IMR-90 (cell line): ENCODE measurements around the gene C1orf116. TPM values are rescaled to one million over a fixed set of nuclear protein-coding genes. Genes with fewer than 3 reads are reported as not detected.

ENCODE experiments used
- ATAC-seq: fragments of 200-7000 bp; cut with Tn5 transposase; 2 replicates; pipeline ENCODE4 v1.9.1; 2020; ENCODE audit warnings: low read depth, mild to moderate bottlenecking, moderate library complexity
- BruUV-seq: library from RNA; stranded (reverse); fragments of 400-500 nt; replicated peaks from 2 replicates; lab custom pipeline; 2021; lab: Mats Ljungman, UMichigan
- CTCF ChIA-PET: fragments of 300-600 bp; formaldehyde crosslinking; extraction: SDS; loops from one replicate; lab custom pipeline; 2021; ENCODE audit warnings: antibody characterized with exemption; lab: Yijun Ruan, JAX
- POLR2A ChIA-PET: fragments of 300-600 bp; sonication (Branson Sonifier 250); formaldehyde crosslinking; loops from one replicate; lab custom pipeline; 2022; ENCODE audit warnings: antibody characterized with exemption; ENCODE audit not compliant: unreplicated experiment; lab: Charles Lee
- DNase-seq: peaks from one replicate; pipeline ENCODE4 v3.0.0; 2013
- H2AFZ ChIP-seq: replicated peaks from 2 replicates; pipeline ENCODE3; 2013; ENCODE audit warnings: low read length, mild to moderate bottlenecking; ENCODE audit not compliant: poor library complexity
- H2AK5ac ChIP-seq: 2 replicates; pipeline ENCODE4 v1.6.1; 2013; ENCODE audit warnings: low read depth, low read length, inconsistent platforms
- H2AK9ac ChIP-seq: replicated peaks from 2 replicates; pipeline ENCODE3; 2013; ENCODE audit warnings: mild to moderate bottlenecking, low read depth, low read length, moderate library complexity; ENCODE audit not compliant: poor library complexity
- H2BK120ac ChIP-seq: 2 replicates; pipeline ENCODE4 v1.6.1; 2013; ENCODE audit warnings: low read depth, low read length, inconsistent platforms
- H2BK15ac ChIP-seq: 3 replicates; pipeline ENCODE4 v1.6.1; 2013; ENCODE audit warnings: low read depth, low read length, inconsistent platforms
- H2BK20ac ChIP-seq: 2 replicates; pipeline ENCODE4 v1.6.1; 2013; ENCODE audit warnings: low read depth, mild to moderate bottlenecking, inconsistent platforms, low read length, moderate library complexity
- H2BK5ac ChIP-seq: 2 replicates; pipeline ENCODE4 v1.6.1; 2013; ENCODE audit warnings: mild to moderate bottlenecking, low read depth, low read length, inconsistent platforms; ENCODE audit not compliant: poor library complexity, severe bottlenecking
- H3K14ac ChIP-seq: replicated peaks from 2 replicates; pipeline ENCODE4 v1.6.1; 2013; ENCODE audit warnings: low read depth, low read length, inconsistent platforms
- H3K18ac ChIP-seq: 2 replicates; pipeline ENCODE4 v1.6.1; 2013; ENCODE audit warnings: low read depth, low read length, control low read depth
- H3K23ac ChIP-seq: 2 replicates; pipeline ENCODE4 v1.6.1; 2013; ENCODE audit warnings: low read depth, low read length, inconsistent platforms
- H3K27ac ChIP-seq: 2 replicates; pipeline ENCODE4 v1.5.1; 2013; ENCODE audit warnings: mild to moderate bottlenecking, control low read depth, low read length; ENCODE audit not compliant: insufficient read depth
- H3K27me3 ChIP-seq: 2 replicates; pipeline ENCODE4 v1.6.1; 2013; ENCODE audit warnings: low read length; ENCODE audit not compliant: control insufficient read depth, insufficient read depth
- H3K36me3 ChIP-seq: 2 replicates; pipeline ENCODE4 v1.6.1; 2013; ENCODE audit warnings: low read length, mixed read lengths; ENCODE audit not compliant: control insufficient read depth, insufficient read depth
- H3K4ac ChIP-seq: 2 replicates; pipeline ENCODE4 v1.6.1; 2013; ENCODE audit warnings: low read depth, low read length, inconsistent platforms
- H3K4me1 ChIP-seq: 2 replicates; pipeline ENCODE4 v1.6.1; 2013; ENCODE audit warnings: low read length, mixed read lengths; ENCODE audit not compliant: control insufficient read depth, insufficient read depth
- H3K4me2 ChIP-seq: 2 replicates; pipeline ENCODE4 v1.6.1; 2013; ENCODE audit warnings: low read depth, mild to moderate bottlenecking, control low read depth, low read length, moderate library complexity
- H3K4me3 ChIP-seq: 2 replicates; pipeline ENCODE4 v1.5.1; 2013; ENCODE audit warnings: low read depth, mild to moderate bottlenecking, control low read depth, low read length, moderate library complexity; ENCODE audit not compliant: insufficient read depth
- H3K56ac ChIP-seq: 2 replicates; pipeline ENCODE4 v1.6.1; 2013; ENCODE audit warnings: low read length, inconsistent platforms; ENCODE audit not compliant: insufficient read depth; ENCODE audit errors: extremely low read depth
- H3K79me1 ChIP-seq, 2 experiments: 2 replicates each; pipeline ENCODE4 v1.6.1; 2013; ENCODE audit warnings: low read length in 2 of 2, inconsistent platforms in 1 of 2, low read depth in 1 of 2
- H3K9ac ChIP-seq: 2 replicates; pipeline ENCODE4 v1.6.1; 2013; ENCODE audit warnings: low read depth, low read length, control low read depth
- H3K9me1 ChIP-seq: 2 replicates; pipeline ENCODE4 v1.6.1; 2013; ENCODE audit warnings: low read length, inconsistent platforms; ENCODE audit not compliant: insufficient read depth
- H3K9me3 ChIP-seq: 2 replicates; pipeline ENCODE4 v1.6.1; 2013; ENCODE audit warnings: low read length; ENCODE audit not compliant: control insufficient read depth, insufficient read depth
- H4K20me1 ChIP-seq: 2 replicates; pipeline ENCODE4 v1.6.1; 2013; ENCODE audit warnings: low read length, inconsistent platforms; ENCODE audit not compliant: insufficient read depth
- H4K5ac ChIP-seq: 2 replicates; pipeline ENCODE4 v1.6.1; 2013; ENCODE audit warnings: mild to moderate bottlenecking, low read depth, low read length, control low read depth
- H4K8ac ChIP-seq, 2 experiments: 2 replicates each; pipeline ENCODE4 v1.6.1; 2013; ENCODE audit warnings: low read depth in 2 of 2, low read length in 2 of 2, control low read depth in 1 of 2, inconsistent platforms in 1 of 2
- H4K91ac ChIP-seq: 2 replicates; pipeline ENCODE4 v1.6.1; 2013; ENCODE audit warnings: low read depth, low read length, inconsistent platforms; ENCODE audit not compliant: insufficient read depth
- BHLHE40 ChIP-seq: fragments of 150-350 bp; IDR thresholded peaks from 2 replicates; pipeline ENCODE4 v1.6.1; 2016; ENCODE audit warnings: mild to moderate bottlenecking, low read depth, low read length
- CHD1 ChIP-seq: IDR thresholded peaks from 2 replicates; pipeline ENCODE4 v1.6.1; 2012; ENCODE audit warnings: low read depth, low read length, improper control_type of control experiment
- CTCF ChIP-seq: conservative IDR thresholded peaks from 2 replicates; pipeline ENCODE4 v1.5.1; 2012; ENCODE audit warnings: mild to moderate bottlenecking, low read depth, low read length, improper control_type of control experiment
- MAZ ChIP-seq: IDR thresholded peaks from 2 replicates; pipeline ENCODE4 v1.6.1; 2012; ENCODE audit warnings: low read depth, mild to moderate bottlenecking, low read length, improper control_type of control experiment, moderate library complexity, borderline replicate concordance
- MXI1 ChIP-seq: IDR thresholded peaks from 2 replicates; pipeline ENCODE4 v1.6.1; 2012; ENCODE audit warnings: low read depth, mild to moderate bottlenecking, low read length, moderate library complexity, borderline replicate concordance
- NFE2L2 ChIP-seq: fragments of 150-350 bp; IDR thresholded peaks from 2 replicates; pipeline ENCODE4 v1.6.1; 2016; ENCODE audit warnings: low read depth, mild to moderate bottlenecking, low read length
- POLR2A ChIP-seq: IDR thresholded peaks from 2 replicates; pipeline ENCODE4 v1.6.1; 2012; ENCODE audit warnings: mild to moderate bottlenecking, low read depth, low read length
- RFX5 ChIP-seq: IDR thresholded peaks from 2 replicates; pipeline ENCODE4 v1.8.0; 2012; ENCODE audit warnings: low read depth, mild to moderate bottlenecking, low read length, moderate library complexity
- USF2 ChIP-seq: fragments of 150-350 bp; IDR thresholded peaks from 2 replicates; pipeline ENCODE4 v1.6.1; 2017; ENCODE audit warnings: mild to moderate bottlenecking, antibody characterized with exemption, low read length, low read depth
- WGBS, 2 experiments: methylation state at CpG; one replicate each; pipeline versions ENCODE4 v1.1.5 to v1.1.7; 2013; ENCODE audit warnings: missing lambda C conversion rate in 2 of 2; ENCODE audit not compliant: insufficient read length in 1 of 2; ENCODE audit errors: extremely low coverage in 2 of 2; 5-methylcytosine and 5-hydroxymethylcytosine counted together
- dilution Hi-C: fragments of 300-500 bp; cut with HindIII; formaldehyde crosslinking; loops from one replicate; pipeline ENCODE4 v1.14.3; 2018; ENCODE audit warnings: low sequenced_read_pairs; ENCODE audit not compliant: unreplicated experiment
- in situ Hi-C: fragments of 300-500 bp; cut with MboI; formaldehyde crosslinking; loops from 3 replicates; pipeline ENCODE4 v1.14.3; 2019; ENCODE audit warnings: low sequenced_read_pairs, inconsistent platforms, mixed read lengths
- intact Hi-C: fragments of 100-400 bp; cut with micrococcal nuclease; formaldehyde crosslinking; loops from 2 replicates; pipeline ENCODE4 v1.10.0; 2022
- polyA plus RNA-seq, 3 experiments: library from polyadenylated mRNA; depleted of rRNA; stranded (reverse); fragments of >200 nt; gene quantifications; 2 replicates each; pipeline ENCODE4 v1.2.3, GENCODE V29; 2012; ENCODE audit warnings: low replicate concordance in 1 of 3
- total RNA-seq: library from RNA; depleted of rRNA; stranded (reverse); fragments of >200 nt; gene quantifications from 2 replicates; pipeline ENCODE4 v1.2.3, GENCODE V29; 2012

The C1orf116 gene
- total and polyA plus RNA-seq, 2 of the 4 experiments (the other 2 are of a cell fraction), result under 0.01 to 0.03 TPM

GRCh38 chr1:207052911-207053769 lies 20.6 kb upstream of the C1orf116 start, which contains the start of gene PFKFB2:
PFKFB2 (plus strand) TSS chr1:207053275; CDS start chr1:207054718, 1,443 bp downstream.
- Histone ChIP-seq H3K27me3 (peaks cover 7% of the 10 kb centered on the region), H3K4me2 (peak within 1 kb of the TSS; percentile 68), H3K9me3 (no peaks in the 10 kb centered on the region), H4K5ac (peak within 1 kb of the TSS; percentile 6), H2BK120ac (peak within 1 kb of the TSS; percentile 35; the same call in 1 of the 2 replicates), H3K79me1 (peaks cover 9 to 26% of the 10 kb centered on the region in 2 experiments), H3K27ac (no peak within 1 kb of the TSS; the same call in 1 of the 2 replicates), H3K4ac (peak within 1 kb of the TSS; percentile 54), H2BK5ac (no peak within 1 kb of the TSS), H3K9me1 (peaks cover 7% of the 10 kb centered on the region), H3K18ac (no peak within 1 kb of the TSS), H3K36me3 (peaks cover 7% of the 10 kb centered on the region), H4K91ac (peak within 1 kb of the TSS; percentile 26; the same call in 1 of the 2 replicates), H3K4me1 (peaks cover 4% of the 10 kb centered on the region; the same call in 1 of the 2 replicates), H3K4me3 (peak within 1 kb of the TSS; percentile 37), H4K20me1 (peaks cover 10% of the 10 kb centered on the region; the same call in 1 of the 2 replicates), H3K56ac (no peak within 1 kb of the TSS), H2AFZ (peak within 1 kb of the TSS; percentile 91), H2BK15ac (peak within 1 kb of the TSS; percentile 2; the same call in 1 of the 3 replicates), H2AK5ac (no peak within 1 kb of the TSS), H4K8ac (peak within 1 kb of the TSS; percentile 7 to 84; a peak in 3 of 4 replicates), H3K14ac (peak within 1 kb of the TSS; percentile 82), H3K23ac (peak within 1 kb of the TSS; percentile 67), H2AK9ac (peak within 1 kb of the TSS; percentile 58), H3K9ac (peak within 1 kb of the TSS; percentile 37), H2BK20ac (peak within 1 kb of the TSS; percentile 61)
- dilution Hi-C loops (no loop called here), intact Hi-C loops (no loop called here), in situ Hi-C loops (no loop called here)
- TF ChIP-seq BHLHE40 (peak; percentile 48; the same call in 1 of the 2 replicates), MAZ (no peak; the same call in 1 of the 2 replicates), CHD1 (no peak), RFX5 (no peak), MXI1 (0 out of 2 replicates have a peak, but pooled peaks have one; percentile 43), NFE2L2 (no peak), USF2 (0 out of 2 replicates have a peak, but pooled peaks have one; percentile 46), CTCF (0 out of 2 replicates have a peak, but pooled peaks have one; percentile 7), POLR2A (peak; percentile 43; the same call in 1 of the 2 replicates)
- ATAC-seq (peak; percentile 76), DNase-seq (peak; percentile 87)
- ChIA-PET POLR2A (interaction anchor here (1.1 kb wide), 1 partner anchor 13 kb away, joined by 3 read pairs; no protein-coding TSS in a partner anchor), CTCF (interaction anchor here (0.6 to 1.4 kb wide), 5 partner anchors 9 to 314 kb away, joined by 3 to 6 read pairs (median 4); no protein-coding TSS in a partner anchor)
- BruUV-seq, result no TSS peak
- WGBS, 2 experiments, result no CpG with 5 or more reads among the region's 56 CpGs
